Left kidney (tissue), 8 donors: ENCODE results near the gene OR5K3. TPM values are rescaled to one million over a fixed set of nuclear protein-coding genes. Genes with fewer than 3 reads are reported as not detected.
"Not testable (repeated sequence)": the region's sequence is repeated elsewhere in the genome, so short reads cannot be mapped to it uniquely, and the experiment has no call there.

Experiments
- DNase-seq: peaks from one replicate; pipeline ENCODE4 v3.0.0-alpha.2; 2013
- long read RNA-seq, 8 donors: transcript quantifications; one replicate each; lab custom pipeline, GENCODE V29; 2026
- polyA plus RNA-seq: library from polyadenylated mRNA; unstranded; fragments of 120-200 nt; gene quantifications from one replicate; pipeline ENCODE4 v1.2.1, GENCODE V29; 2013; ENCODE audit not compliant: insufficient read length

The OR5K3 gene
- not detected for polyA plus RNA-seq
- long read RNA-seq, donor 1: 0 reads
- long read RNA-seq, donor 2: 0 reads
- long read RNA-seq, donor 3: 0 reads
- long read RNA-seq, donor 4: 0 reads
- long read RNA-seq, donor 5: 0 reads
- long read RNA-seq, donor 6: 0 reads
- long read RNA-seq, donor 7: 0 reads
- long read RNA-seq, donor 8: 0 reads

- no peak for DNase-seq
These were observed at the start of gene OR5K3 for GRCh38 chr3:98390366-98390765. Gene OR5K3, plus strand, starts transcription at chr3:98390666. Its CDS starts 0 bp downstream, at chr3:98390666.

GRCh38 chr3:98341758-98342157, 48.7 kb upstream of the OR5K3 start:
- no peak for DNase-seq

GRCh38 chr3:98343647-98344507, 46.6 kb upstream of the OR5K3 start:
- peak; percentile 38 for DNase-seq

GRCh38 chr3:98350082-98350481, 40.4 kb upstream of the OR5K3 start:
- no peak for DNase-seq

GRCh38 chr3:98353554-98353953, 36.9 kb upstream of the OR5K3 start, which contains the start of gene OR5K4:
Gene OR5K4, plus strand, starts transcription at chr3:98353854. Its CDS starts 0 bp downstream, at chr3:98353854.
- DNase-seq: no peak

GRCh38 chr3:98359250-98359649, 31.2 kb upstream of the OR5K3 start:
- no peak for DNase-seq

GRCh38 chr3:98359993-98360675, 30.3 kb upstream of the OR5K3 start:
- no peak for DNase-seq

- no peak for DNase-seq
These were observed 29.8 kb upstream of the OR5K3 start for GRCh38 chr3:98360681-98361080.

- DNase-seq: no peak
These were observed 29.2 kb upstream of the OR5K3 start for GRCh38 chr3:98361289-98361688.

GRCh38 chr3:98367464-98368246, 22.8 kb upstream of the OR5K3 start:
- DNase-seq: no peak

GRCh38 chr3:98371186-98371585, 19.3 kb upstream of the OR5K3 start:
- no peak for DNase-seq

- no peak for DNase-seq
These were observed 18.6 kb upstream of the OR5K3 start for GRCh38 chr3:98371853-98372252.

- DNase-seq: no peak
These were observed 18.0 kb upstream of the OR5K3 start for GRCh38 chr3:98372445-98372844.

GRCh38 chr3:98376631-98377030, 13.8 kb upstream of the OR5K3 start:
- DNase-seq: no peak

GRCh38 chr3:98388147-98388546, 2.3 kb upstream of the OR5K3 start:
- no peak for DNase-seq

GRCh38 chr3:98395101-98395500, 4.6 kb downstream of the OR5K3 start:
- DNase-seq: no peak

GRCh38 chr3:98396482-98396881, 6.0 kb downstream of the OR5K3 start:
- DNase-seq: not testable (repeated sequence)

GRCh38 chr3:98398513-98398912, 8.0 kb downstream of the OR5K3 start:
- DNase-seq: no peak

- no peak for DNase-seq
These were observed 12.0 kb downstream of the OR5K3 start for GRCh38 chr3:98402507-98402906.

- no peak for DNase-seq
These were observed 13.5 kb downstream of the OR5K3 start for GRCh38 chr3:98404010-98404409.

- DNase-seq: no peak
These were observed 15.6 kb downstream of the OR5K3 start for GRCh38 chr3:98406034-98406433.

GRCh38 chr3:98432575-98432974, 42.1 kb downstream of the OR5K3 start:
- no peak for DNase-seq
